Osteoblast (primary cell): ENCODE measurements around the gene B4GALNT3. TPM values are rescaled to one million over a fixed set of nuclear protein-coding genes. Genes with fewer than 3 reads are reported as not detected.

Experiments used
- DNase-seq: peaks from one replicate; pipeline ENCODE4 v3.0.0; 2011; ENCODE audit warnings: low spot score, mixed read lengths; ENCODE audit not compliant: insufficient read length; ENCODE audit errors: missing footprints
- H2AFZ ChIP-seq: 2 replicates; pipeline ENCODE4 v1.6.0; 2011; ENCODE audit warnings: mild to moderate bottlenecking, low read length
- H3K27ac ChIP-seq: 2 replicates; pipeline ENCODE4 v1.5.1; 2011; ENCODE audit warnings: mild to moderate bottlenecking, low read depth, low read length, moderate library complexity
- H3K27me3 ChIP-seq: 2 replicates; pipeline ENCODE4 v1.6.0; 2012; ENCODE audit warnings: mild to moderate bottlenecking, control low read depth, inconsistent platforms, low read length, moderate library complexity; ENCODE audit not compliant: insufficient read depth
- H3K36me3 ChIP-seq: 2 replicates; pipeline ENCODE4 v1.5.1; 2011; ENCODE audit warnings: mild to moderate bottlenecking, low read length, control low read depth, moderate library complexity; ENCODE audit not compliant: insufficient read depth
- H3K4me1 ChIP-seq: 2 replicates; pipeline ENCODE4 v1.5.1; 2011; ENCODE audit warnings: mild to moderate bottlenecking, low read length, control low read depth, moderate library complexity; ENCODE audit not compliant: insufficient read depth
- H3K4me2 ChIP-seq: 2 replicates; pipeline ENCODE4 v1.6.0; 2011; ENCODE audit warnings: mild to moderate bottlenecking, low read length; ENCODE audit not compliant: insufficient read depth
- H3K4me3 ChIP-seq: fragments of 200-600 bp; sonication (generic); 3 replicates; pipeline ENCODE4 v1.5.1; 2012; ENCODE audit warnings: mild to moderate bottlenecking, low read length, inconsistent platforms; ENCODE audit not compliant: insufficient read depth
- H3K79me2 ChIP-seq: 2 replicates; pipeline ENCODE4 v1.6.0; 2012; ENCODE audit warnings: mild to moderate bottlenecking, low read length, control low read depth, inconsistent platforms; ENCODE audit not compliant: insufficient read depth
- H3K9me3 ChIP-seq: 2 replicates; pipeline ENCODE4 v1.5.1; 2011; ENCODE audit warnings: low read depth, low read length, control low read depth
- H4K20me1 ChIP-seq: 2 replicates; pipeline ENCODE4 v1.6.0; 2012; ENCODE audit warnings: mild to moderate bottlenecking, low read length, control low read depth; ENCODE audit not compliant: insufficient read depth
- CTCF ChIP-seq: IDR thresholded peaks from 2 replicates; pipeline ENCODE4 v1.5.1; 2011; ENCODE audit warnings: mild to moderate bottlenecking, low read depth, low read length, moderate library complexity; ENCODE audit errors: extremely low read depth
- total RNA-seq: library from RNA; depleted of rRNA; stranded (reverse); fragments of >200 nt; gene quantifications from 2 replicates; pipeline ENCODE4 v1.2.3, GENCODE V29; 2012

Gene B4GALNT3
- total RNA-seq, 1 donor, result 0.36 TPM

- Histone ChIP-seq H3K4me2 (no peak overlapping the region), H3K4me3 (no peak overlapping the region), H3K4me1 (peaks cover 5% of the 10 kb centered on the region), H3K9me3 (no peaks in the 10 kb centered on the region), H3K36me3 (no peaks in the 10 kb centered on the region), H4K20me1 (no peaks in the 10 kb centered on the region), H3K27me3 (peaks cover 26% of the 10 kb centered on the region), H3K27ac (no peak overlapping the region), H2AFZ (no peak overlapping the region), H3K79me2 (no peaks in the 10 kb centered on the region)
- no peak for TF ChIP-seq CTCF
- DNase-seq, result no peak
Observed at GRCh38 chr12:468671-469389, 9.1 kb downstream of the B4GALNT3 start.

GRCh38 chr12:470133-470532, 10.4 kb downstream of the B4GALNT3 start:
- peaks cover 5% of the 10 kb centered on the region for H3K4me1 ChIP-seq
- no peak for TF ChIP-seq CTCF
- no peaks in the 10 kb centered on the region for H4K20me1 ChIP-seq

GRCh38 chr12:473198-473597, 13.5 kb downstream of the B4GALNT3 start:
- H3K36me3 ChIP-seq, result no peaks in the 10 kb centered on the region
- no peaks in the 10 kb centered on the region for H3K9me3 ChIP-seq
- no peaks in the 10 kb centered on the region for H3K79me2 ChIP-seq
- peaks cover 21% of the 10 kb centered on the region for H3K27me3 ChIP-seq
- peaks cover 5% of the 10 kb centered on the region for H3K4me1 ChIP-seq
- H3K4me2 ChIP-seq, result no peak overlapping the region
- TF ChIP-seq CTCF, result no peak
- no peak for DNase-seq
- no peaks in the 10 kb centered on the region for H4K20me1 ChIP-seq
- no peak overlapping the region for H3K4me3 ChIP-seq
- no peak overlapping the region for H3K27ac ChIP-seq
- H2AFZ ChIP-seq, result no peak overlapping the region

More at GRCh38 chr12:470133-470532, 10.4 kb downstream of the B4GALNT3 start:
- H3K27ac ChIP-seq, result no peak overlapping the region
- H3K9me3 ChIP-seq, result no peaks in the 10 kb centered on the region
- H3K4me3 ChIP-seq, result no peak overlapping the region
- peaks cover 14% of the 10 kb centered on the region for H3K27me3 ChIP-seq
- no peak overlapping the region for H2AFZ ChIP-seq
- no peaks in the 10 kb centered on the region for H3K36me3 ChIP-seq
- no peak for DNase-seq
- no peaks in the 10 kb centered on the region for H3K79me2 ChIP-seq
- no peak overlapping the region for H3K4me2 ChIP-seq

DNA sequence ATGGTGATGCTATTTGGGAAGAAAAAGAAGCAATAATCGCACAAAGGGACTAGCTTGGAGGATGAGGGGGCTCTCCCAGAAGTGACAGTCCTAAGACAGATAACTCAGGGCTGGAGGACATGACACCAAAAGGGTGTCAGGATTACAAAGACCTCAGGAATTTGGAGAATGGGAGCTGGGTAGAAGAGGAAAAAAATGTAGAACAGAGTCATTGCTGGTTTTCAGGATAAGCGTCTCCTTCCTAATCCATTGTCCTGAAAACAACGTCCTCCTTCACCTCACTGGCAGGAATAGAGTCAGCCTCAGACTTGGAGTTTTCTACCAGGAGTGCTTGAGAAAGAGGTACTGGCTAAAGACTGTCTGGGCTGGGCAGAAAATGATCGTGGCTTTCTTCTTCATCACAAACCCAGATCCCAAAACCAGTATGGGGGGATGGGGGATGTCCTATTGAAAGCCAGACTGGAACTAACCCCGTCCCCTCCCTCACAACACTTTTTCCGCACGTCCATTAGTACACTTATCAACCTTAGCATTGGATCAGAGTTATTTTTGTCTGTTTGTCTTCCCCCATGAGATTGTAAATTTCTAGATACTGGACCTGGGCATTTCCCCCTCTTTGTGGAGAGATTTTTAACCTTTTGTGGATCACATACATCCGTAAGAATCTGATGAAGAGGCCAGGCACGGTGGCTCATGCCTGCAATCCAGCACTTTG, 14.3 kb downstream of the B4GALNT3 start:
- Histone ChIP-seq H3K4me1 (no peaks in the 10 kb centered on the region), H3K27ac (no peak overlapping the region), H3K9me3 (no peaks in the 10 kb centered on the region), H3K36me3 (no peaks in the 10 kb centered on the region), H2AFZ (no peak overlapping the region), H3K79me2 (no peaks in the 10 kb centered on the region), H4K20me1 (no peaks in the 10 kb centered on the region), H3K4me3 (no peak overlapping the region), H3K4me2 (no peak overlapping the region), H3K27me3 (peaks cover 29% of the 10 kb centered on the region)
- no peak for DNase-seq
- TF ChIP-seq CTCF, result no peak
